GM23248 (cell line): ENCODE results near the gene ANKRD62.

Source experiments
- EZH2 ChIP-seq: fragments of 200-600 bp; sonication (generic); IDR thresholded peaks from 2 replicates; pipeline ENCODE4 v1.6.1; 2018; ENCODE audit warnings: antibody characterized with exemption, mild to moderate bottlenecking; ENCODE audit not compliant: insufficient read depth, poor library complexity, severe bottlenecking
- EZH2phosphoT487 ChIP-seq: fragments of 200-600 bp; sonication (generic); IDR thresholded peaks from 2 replicates; pipeline ENCODE4 v1.6.1; 2018; ENCODE audit warnings: antibody characterized with exemption, moderate library complexity, mild to moderate bottlenecking, low read depth; ENCODE audit not compliant: insufficient read depth

- TF ChIP-seq EZH2phosphoT487 (no peak), EZH2 (no peak)
These were observed 18.9 kb upstream of the ANKRD62 start for GRCh38 chr18:12074736-12075135.
